ENCODE measurements around the gene DSCAML1. TPM values are rescaled to one million over a fixed set of nuclear protein-coding genes. Genes with fewer than 3 reads are reported as not detected.

Gene DSCAML1
- total RNA-seq, 6 experiments from 2014 or later = not detected

DNA sequence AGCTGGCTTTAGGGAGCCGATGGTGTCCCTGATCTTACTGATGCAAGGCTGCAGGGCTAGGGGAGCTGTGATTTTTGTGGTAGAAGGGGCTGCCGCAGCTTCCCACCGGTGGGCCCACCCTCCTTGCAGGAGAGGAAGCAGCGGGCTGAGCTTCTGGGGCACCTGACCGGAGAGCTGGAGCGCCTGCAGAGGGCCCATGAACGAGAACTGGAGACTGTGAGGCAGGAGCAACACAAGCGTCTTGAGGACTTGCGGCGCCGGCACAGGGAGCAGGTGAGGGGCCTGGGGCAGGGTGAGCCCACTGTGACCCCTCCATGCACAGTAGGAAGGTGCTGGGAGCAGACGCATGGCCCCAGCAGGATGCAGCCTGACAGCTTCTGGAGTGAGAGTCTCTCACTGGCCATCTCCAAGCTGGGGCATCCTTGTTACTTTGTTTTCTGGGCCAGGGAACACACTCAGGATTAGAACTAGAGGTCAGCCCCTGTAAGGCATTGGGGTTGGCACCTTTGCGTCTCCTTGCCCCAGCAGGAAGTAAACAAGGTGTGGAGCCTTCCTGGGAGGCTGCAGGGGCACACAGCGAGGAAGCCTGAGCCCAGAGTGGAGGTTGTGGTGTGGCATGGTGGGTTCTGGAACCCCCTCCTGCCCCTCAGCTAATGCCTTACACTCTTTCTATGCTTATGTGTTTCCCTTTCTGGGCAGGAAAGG, 402.6 kb downstream of the DSCAML1 start:
- Mint-ChIP-seq H3K9me3 (peaks cover 19% of the 10 kb centered on the region), H3K27me3 (ENCODE audit: insufficient read depth) (peaks cover 3% of the 10 kb centered on the region), H3K36me3 (ENCODE audit: low read depth) (peaks cover 73% of the 10 kb centered on the region), H3K4me1 (ENCODE audit: low read depth) (peaks cover 6% of the 10 kb centered on the region), H3K4me3 (no peak overlapping the region), H3K27ac (no peak overlapping the region)
- no peak for DNase-seq
- TF ChIP-seq, protein P1, sequence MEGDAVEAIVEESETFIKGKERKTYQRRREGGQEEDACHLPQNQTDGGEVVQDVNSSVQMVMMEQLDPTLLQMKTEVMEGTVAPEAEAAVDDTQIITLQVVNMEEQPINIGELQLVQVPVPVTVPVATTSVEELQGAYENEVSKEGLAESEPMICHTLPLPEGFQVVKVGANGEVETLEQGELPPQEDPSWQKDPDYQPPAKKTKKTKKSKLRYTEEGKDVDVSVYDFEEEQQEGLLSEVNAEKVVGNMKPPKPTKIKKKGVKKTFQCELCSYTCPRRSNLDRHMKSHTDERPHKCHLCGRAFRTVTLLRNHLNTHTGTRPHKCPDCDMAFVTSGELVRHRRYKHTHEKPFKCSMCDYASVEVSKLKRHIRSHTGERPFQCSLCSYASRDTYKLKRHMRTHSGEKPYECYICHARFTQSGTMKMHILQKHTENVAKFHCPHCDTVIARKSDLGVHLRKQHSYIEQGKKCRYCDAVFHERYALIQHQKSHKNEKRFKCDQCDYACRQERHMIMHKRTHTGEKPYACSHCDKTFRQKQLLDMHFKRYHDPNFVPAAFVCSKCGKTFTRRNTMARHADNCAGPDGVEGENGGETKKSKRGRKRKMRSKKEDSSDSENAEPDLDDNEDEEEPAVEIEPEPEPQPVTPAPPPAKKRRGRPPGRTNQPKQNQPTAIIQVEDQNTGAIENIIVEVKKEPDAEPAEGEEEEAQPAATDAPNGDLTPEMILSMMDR (IDR thresholded peaks at IDR 0.05) = no peak

DNA sequence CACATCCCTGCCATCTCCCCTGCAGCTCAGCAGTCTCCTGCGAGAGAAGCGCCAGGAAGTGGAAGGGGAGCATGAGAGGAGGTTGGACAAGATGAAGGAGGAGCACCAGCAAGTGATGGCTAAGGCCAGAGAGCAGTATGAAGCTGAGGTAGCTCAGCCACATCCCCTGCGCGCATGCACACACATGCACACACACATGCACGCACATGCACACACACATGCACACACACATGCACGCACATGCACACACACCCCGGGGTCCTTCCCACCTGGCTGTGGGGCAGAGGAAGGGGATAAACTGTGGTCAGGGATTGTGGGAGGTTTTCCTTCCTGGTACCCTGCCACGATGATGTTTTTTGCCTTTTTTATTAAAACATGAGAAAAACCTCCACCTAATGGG, 404.0 kb downstream of the DSCAML1 start:
- peaks cover 67% of the 10 kb centered on the region for H3K36me3 Mint-ChIP-seq (ENCODE audit: low read depth)
- DNase-seq = no peak
- peaks cover 3% of the 10 kb centered on the region for H3K27me3 Mint-ChIP-seq (ENCODE audit: insufficient read depth)
- peaks cover 20% of the 10 kb centered on the region for H3K4me1 Mint-ChIP-seq (ENCODE audit: low read depth)
- H3K27ac Mint-ChIP-seq = no peak overlapping the region
- TF ChIP-seq, protein P1 (IDR thresholded peaks at IDR 0.05) = no peak
- H3K4me3 Mint-ChIP-seq = no peak overlapping the region
- H3K9me3 Mint-ChIP-seq = peaks cover 8% of the 10 kb centered on the region

DNA sequence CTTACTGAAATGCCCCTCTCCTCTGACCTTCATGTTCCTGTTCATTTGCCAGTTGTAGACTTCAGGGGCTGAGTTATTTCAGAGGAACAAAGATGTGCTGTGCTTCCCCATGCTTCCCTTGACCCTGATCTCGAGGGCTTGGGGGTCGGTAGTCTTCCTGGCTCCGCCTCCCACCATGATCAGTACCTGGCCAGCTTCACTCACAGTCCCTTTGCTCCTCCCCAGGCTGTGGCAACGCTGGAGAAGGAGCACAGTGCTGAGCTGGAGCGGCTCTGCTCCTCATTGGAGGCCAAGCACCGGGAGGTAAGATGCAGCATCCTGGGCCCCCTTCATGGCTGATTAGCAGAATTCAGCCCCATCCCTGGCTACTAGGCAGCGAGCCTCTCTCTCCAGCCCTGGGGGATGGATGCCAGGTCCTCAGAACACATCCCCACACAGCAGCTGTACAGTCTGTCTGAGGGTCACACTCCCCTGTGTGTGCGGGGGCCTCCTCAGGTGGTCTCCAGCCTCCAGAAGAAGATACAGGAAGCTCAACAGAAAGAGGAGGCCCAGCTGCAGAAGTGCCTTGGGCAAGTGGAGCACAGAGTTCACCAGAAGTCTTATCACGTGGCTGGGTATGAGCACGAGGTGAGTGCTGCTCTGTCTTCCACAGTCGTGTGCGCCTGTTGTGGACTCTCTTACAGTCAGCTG, 404.9 kb downstream of the DSCAML1 start:
- Mint-ChIP-seq H3K36me3 (ENCODE audit: low read depth) (peaks cover 65% of the 10 kb centered on the region), H3K27ac (no peak overlapping the region), H3K27me3 (ENCODE audit: insufficient read depth) (peaks cover 3% of the 10 kb centered on the region), H3K4me3 (no peak overlapping the region), H3K9me3 (no peaks in the 10 kb centered on the region), H3K4me1 (ENCODE audit: low read depth) (peaks cover 23% of the 10 kb centered on the region)
- TF ChIP-seq, protein P1 (IDR thresholded peaks at IDR 0.05) = no peak
- no peak for DNase-seq

DNA sequence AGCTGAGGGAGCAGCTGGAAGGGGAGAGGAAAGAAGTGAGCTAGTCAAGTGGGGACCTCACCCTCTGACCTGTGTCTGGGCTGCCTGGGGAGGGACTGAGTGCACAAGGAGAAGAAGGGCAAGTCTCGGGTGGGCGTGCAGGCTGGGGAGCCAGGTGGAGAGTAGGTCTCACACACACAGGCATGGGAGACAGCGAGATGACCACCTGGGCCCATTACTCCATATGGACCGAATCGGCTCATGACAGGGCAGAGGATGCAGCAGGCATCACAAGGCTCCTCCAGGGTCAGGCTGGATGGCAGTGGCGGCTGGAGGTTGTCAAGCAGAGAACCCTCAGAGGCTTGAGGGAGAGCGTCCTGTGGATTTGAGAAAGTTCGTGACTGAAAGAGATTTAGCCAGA, 405.8 kb downstream of the DSCAML1 start:
- TF ChIP-seq, protein P1 (IDR thresholded peaks at IDR 0.05) = no peak
- no peak overlapping the region for H3K4me3 Mint-ChIP-seq
- H3K4me1 Mint-ChIP-seq (ENCODE audit: low read depth) = peaks cover 23% of the 10 kb centered on the region
- DNase-seq = no peak
- H3K27ac Mint-ChIP-seq = no peak overlapping the region
- peaks cover 64% of the 10 kb centered on the region for H3K36me3 Mint-ChIP-seq (ENCODE audit: low read depth)
- H3K9me3 Mint-ChIP-seq = no peaks in the 10 kb centered on the region
- peaks cover 3% of the 10 kb centered on the region; the same call in 1 of the 2 replicates for H3K27me3 Mint-ChIP-seq (ENCODE audit: insufficient read depth)

DNA sequence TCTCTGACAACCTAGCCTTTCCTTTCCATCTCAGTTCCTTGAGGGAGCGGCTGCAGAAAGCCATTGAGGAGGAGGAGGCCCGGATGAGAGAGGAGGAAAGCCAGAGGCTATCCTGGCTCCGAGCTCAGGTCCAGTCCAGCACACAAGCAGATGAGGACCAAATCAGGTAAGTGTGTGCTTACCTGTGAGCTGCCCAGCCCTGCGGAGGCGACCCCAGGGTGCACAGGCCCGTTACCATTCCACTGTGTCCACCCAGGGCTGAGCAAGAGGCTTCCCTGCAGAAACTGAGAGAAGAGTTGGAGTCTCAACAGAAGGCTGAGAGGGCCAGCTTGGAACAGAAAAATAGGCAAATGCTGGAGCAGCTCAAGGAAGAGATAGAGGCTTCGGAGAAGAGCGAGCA, 406.3 kb downstream of the DSCAML1 start:
- H3K27ac Mint-ChIP-seq = no peak overlapping the region
- TF ChIP-seq, protein P1 (IDR thresholded peaks at IDR 0.05) = no peak
- H3K36me3 Mint-ChIP-seq (ENCODE audit: low read depth) = peaks cover 63% of the 10 kb centered on the region
- peaks cover 3% of the 10 kb centered on the region; the same call in 1 of the 2 replicates for H3K27me3 Mint-ChIP-seq (ENCODE audit: insufficient read depth)
- no peak overlapping the region for H3K4me3 Mint-ChIP-seq
- H3K9me3 Mint-ChIP-seq = no peaks in the 10 kb centered on the region
- peaks cover 23% of the 10 kb centered on the region for H3K4me1 Mint-ChIP-seq (ENCODE audit: low read depth)
- DNase-seq = no peak
